ENCODE data around the gene MIB2. TPM values are rescaled to one million over a fixed set of nuclear protein-coding genes. Genes with fewer than 3 reads are reported as not detected.

Gene MIB2
- total and polyA plus RNA-seq, 10 of the 15 experiments (the other 5 are each of a cell fraction or from before 2014, with no cell fraction given) = 0.42 to 26.8 (median 10.9) TPM; not detected in 1

DNA sequence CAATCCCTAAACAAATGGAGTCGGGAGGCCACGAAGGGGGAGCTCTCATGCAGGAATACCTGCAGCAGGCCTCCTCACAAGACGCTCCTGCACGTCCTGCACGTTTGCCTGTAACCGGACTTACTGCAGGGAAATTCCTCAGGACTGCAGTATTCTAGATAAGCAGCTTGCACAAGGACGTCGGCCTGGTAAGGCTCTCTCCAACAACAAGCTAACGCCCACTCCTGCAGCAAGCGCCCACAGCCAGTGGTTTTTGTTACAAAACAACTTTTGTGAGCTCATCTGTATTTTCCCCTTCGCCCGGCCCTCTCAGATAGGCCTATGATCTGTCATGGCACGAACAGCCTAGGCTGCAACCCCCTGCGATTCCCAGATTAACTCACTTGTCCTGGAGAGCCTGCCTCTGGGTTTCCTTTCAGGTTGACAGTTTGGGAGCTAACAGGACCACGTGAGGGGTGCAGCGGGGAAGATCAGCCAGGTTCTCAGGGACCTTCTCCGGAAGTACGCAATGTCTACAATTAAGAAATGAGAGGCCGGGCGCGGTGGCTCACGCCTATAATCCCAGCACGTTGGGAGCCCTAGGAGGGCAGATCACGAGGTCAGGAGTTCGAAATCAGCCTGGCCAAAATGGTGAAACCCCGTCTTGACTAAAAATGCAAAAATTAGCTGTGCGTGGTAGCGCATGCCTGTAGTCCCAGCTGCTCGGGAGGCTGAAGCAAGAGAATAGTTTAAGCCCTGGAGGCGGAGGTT is 921 bp upstream of the MIB2 start:
- POLR2A ChIA-PET = interaction anchor here (0.5 to 1.5 kb wide), 3 partner anchors 15 to 294 kb away, joined by 3 to 8 read pairs (median 4); no protein-coding TSS in a partner anchor
- SMC1A ChIA-PET (ENCODE audit: uncharacterized antibody, unreplicated experiment) = interaction anchor here (1.0 to 1.8 kb wide), 3 partner anchors 12 to 291 kb away, joined by 3 to 9 read pairs (median 4); no protein-coding TSS in a partner anchor
- ATAC-seq (no peak), DNase-seq (ENCODE audit: low read depth, low spot score) (no peak), FAIRE-seq (peak; percentile 18)
- H3K79me2 ChIP-seq (ENCODE audit: control insufficient read depth, insufficient read depth, low read length) = peaks cover 3% of the 10 kb centered on the region
- H3K27me3 ChIP-seq (replicated peaks in 1 of 2; ENCODE audit: control insufficient read depth in 2 of 2, insufficient read depth in 2 of 2, low read length in 1 of 2) = no peaks in the 10 kb centered on the region; a peak in 1 of 4 replicates
- 0 out of 2 replicates have a peak, but pooled peaks cover 3% of the 10 kb centered on the region for H4K20me1 ChIP-seq (ENCODE audit: control insufficient read depth, insufficient read depth)
- peak overlapping the region; percentile 24; the same call in 1 of the 2 replicates for H3K9ac ChIP-seq (ENCODE audit: control insufficient read depth, insufficient read depth, low read length)
- peaks cover 0 to 2% of the 10 kb centered on the region in 2 experiments; a peak in 1 of 4 replicates for H3K36me3 ChIP-seq (ENCODE audit: control insufficient read depth in 2 of 2, insufficient read depth in 2 of 2, low read length in 1 of 2)
- RAD21 ChIA-PET (ENCODE audit: unreplicated experiment) = interaction anchor here (1.2 to 2.8 kb wide), 3 partner anchors 15 to 64 kb away, joined by 3 to 8 read pairs (median 7); no protein-coding TSS in a partner anchor
- in situ Hi-C loops (cut with MboI) = no loop called here
- 58% methylated on average over 30 of the region's 30 CpGs for WGBS (ENCODE audit: insufficient coverage, insufficient replicate concordance, low lambda C conversion rate, missing lambda C conversion rate)
- intact Hi-C loops (cut with micrococcal nuclease; ENCODE audit: unreplicated experiment) = no loop called here
- CTCF ChIA-PET = interaction anchor here (1.0 to 1.6 kb wide), 3 partner anchors 10 to 16 kb away, joined by 3 to 6 read pairs (median 5); no protein-coding TSS in a partner anchor
- H3K4me3 ChIP-seq = peak overlapping the region; percentile 80
- no peak overlapping the region for H3K27ac ChIP-seq (ENCODE audit: control insufficient read depth, insufficient read depth)
- no peak for TF ChIP-seq SP1 (IDR thresholded peaks at IDR 0.05; ENCODE audit: low read depth, low read length)
- TF ChIP-seq MXI1 (IDR thresholded peaks at IDR 0.05; ENCODE audit: low read depth, low read length) = peak; percentile 15; the same call in 1 of the 2 replicates
- no peak for TF ChIP-seq RB1 (IDR thresholded peaks at IDR 0.05; ENCODE audit: borderline replicate concordance)
- TF ChIP-seq ZZZ3 (IDR thresholded peaks at IDR 0.05; ENCODE audit: control insufficient read depth, insufficient read length, low read depth) = no peak
- TF ChIP-seq BCLAF1 (IDR thresholded peaks at IDR 0.05) = no peak
- TF ChIP-seq BHLHE40 (IDR thresholded peaks at IDR 0.05; ENCODE audit: borderline replicate concordance in 1 of 2, low read depth in 2 of 2, low read length in 1 of 2) = no peak
- no peak for TF ChIP-seq MEF2A (IDR thresholded peaks at IDR 0.05; ENCODE audit: insufficient read depth, low read depth, low read length)
- TF ChIP-seq RUNX3 (IDR thresholded peaks at IDR 0.05; ENCODE audit: low read length) = peak; percentile 18; the same call in 1 of the 2 replicates
- TF ChIP-seq, protein P1, sequence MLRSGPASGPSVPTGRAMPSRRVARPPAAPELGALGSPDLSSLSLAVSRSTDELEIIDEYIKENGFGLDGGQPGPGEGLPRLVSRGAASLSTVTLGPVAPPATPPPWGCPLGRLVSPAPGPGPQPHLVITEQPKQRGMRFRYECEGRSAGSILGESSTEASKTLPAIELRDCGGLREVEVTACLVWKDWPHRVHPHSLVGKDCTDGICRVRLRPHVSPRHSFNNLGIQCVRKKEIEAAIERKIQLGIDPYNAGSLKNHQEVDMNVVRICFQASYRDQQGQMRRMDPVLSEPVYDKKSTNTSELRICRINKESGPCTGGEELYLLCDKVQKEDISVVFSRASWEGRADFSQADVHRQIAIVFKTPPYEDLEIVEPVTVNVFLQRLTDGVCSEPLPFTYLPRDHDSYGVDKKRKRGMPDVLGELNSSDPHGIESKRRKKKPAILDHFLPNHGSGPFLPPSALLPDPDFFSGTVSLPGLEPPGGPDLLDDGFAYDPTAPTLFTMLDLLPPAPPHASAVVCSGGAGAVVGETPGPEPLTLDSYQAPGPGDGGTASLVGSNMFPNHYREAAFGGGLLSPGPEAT (IDR thresholded peaks at IDR 0.05; ENCODE audit: low read depth) = no peak
- TF ChIP-seq KLF5 (IDR thresholded peaks at IDR 0.05; ENCODE audit: partially characterized antibody) = no peak
- TF ChIP-seq, protein P2, sequence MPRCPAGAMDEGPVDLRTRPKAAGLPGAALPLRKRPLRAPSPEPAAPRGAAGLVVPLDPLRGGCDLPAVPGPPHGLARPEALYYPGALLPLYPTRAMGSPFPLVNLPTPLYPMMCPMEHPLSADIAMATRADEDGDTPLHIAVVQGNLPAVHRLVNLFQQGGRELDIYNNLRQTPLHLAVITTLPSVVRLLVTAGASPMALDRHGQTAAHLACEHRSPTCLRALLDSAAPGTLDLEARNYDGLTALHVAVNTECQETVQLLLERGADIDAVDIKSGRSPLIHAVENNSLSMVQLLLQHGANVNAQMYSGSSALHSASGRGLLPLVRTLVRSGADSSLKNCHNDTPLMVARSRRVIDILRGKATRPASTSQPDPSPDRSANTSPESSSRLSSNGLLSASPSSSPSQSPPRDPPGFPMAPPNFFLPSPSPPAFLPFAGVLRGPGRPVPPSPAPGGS (IDR thresholded peaks at IDR 0.05; ENCODE audit: borderline replicate concordance, insufficient read depth, low read depth, low read length, poor library complexity, severe bottlenecking) = no peak
- TF ChIP-seq KAT2A (conservative IDR thresholded peaks at IDR 0.05; ENCODE audit: control insufficient read depth, low read depth, low read length) = no peak
- no peak for TF ChIP-seq TAF1 (IDR thresholded peaks at IDR 0.05; ENCODE audit: borderline replicate concordance, low read depth, low read length)
- no peak for TF ChIP-seq CEBPB (IDR thresholded peaks at IDR 0.05; ENCODE audit: borderline replicate concordance in 1 of 2, low read depth in 2 of 2, low read length in 2 of 2)
- H3K9me3 ChIP-seq (replicated peaks; ENCODE audit: control insufficient read depth, insufficient read depth, low read length) = no peaks in the 10 kb centered on the region
- TSS peak; percentile 80 for BruUV-seq (replicated peaks)
- H3K4me2 ChIP-seq (ENCODE audit: control insufficient read depth, insufficient read depth) = peak overlapping the region; percentile 75
- peaks cover 15% of the 10 kb centered on the region for H3K4me1 ChIP-seq (ENCODE audit: control insufficient read depth, insufficient read depth, low read length)
- no peak overlapping the region; the same call in 1 of the 2 replicates for H2AFZ ChIP-seq (ENCODE audit: control insufficient read depth, low read depth, low read length)
